ENCODE measurements around the gene PCYT1B. TPM values are rescaled to one million over a fixed set of nuclear protein-coding genes. Genes with fewer than 3 reads are reported as not detected.

PCYT1B gene
- total and polyA plus RNA-seq, 9 of the 15 experiments (the other 6 are each of a cell fraction or from before 2014, with no cell fraction given): 0.04 to 0.34 (median 0.07) TPM; not detected in 1

DNA sequence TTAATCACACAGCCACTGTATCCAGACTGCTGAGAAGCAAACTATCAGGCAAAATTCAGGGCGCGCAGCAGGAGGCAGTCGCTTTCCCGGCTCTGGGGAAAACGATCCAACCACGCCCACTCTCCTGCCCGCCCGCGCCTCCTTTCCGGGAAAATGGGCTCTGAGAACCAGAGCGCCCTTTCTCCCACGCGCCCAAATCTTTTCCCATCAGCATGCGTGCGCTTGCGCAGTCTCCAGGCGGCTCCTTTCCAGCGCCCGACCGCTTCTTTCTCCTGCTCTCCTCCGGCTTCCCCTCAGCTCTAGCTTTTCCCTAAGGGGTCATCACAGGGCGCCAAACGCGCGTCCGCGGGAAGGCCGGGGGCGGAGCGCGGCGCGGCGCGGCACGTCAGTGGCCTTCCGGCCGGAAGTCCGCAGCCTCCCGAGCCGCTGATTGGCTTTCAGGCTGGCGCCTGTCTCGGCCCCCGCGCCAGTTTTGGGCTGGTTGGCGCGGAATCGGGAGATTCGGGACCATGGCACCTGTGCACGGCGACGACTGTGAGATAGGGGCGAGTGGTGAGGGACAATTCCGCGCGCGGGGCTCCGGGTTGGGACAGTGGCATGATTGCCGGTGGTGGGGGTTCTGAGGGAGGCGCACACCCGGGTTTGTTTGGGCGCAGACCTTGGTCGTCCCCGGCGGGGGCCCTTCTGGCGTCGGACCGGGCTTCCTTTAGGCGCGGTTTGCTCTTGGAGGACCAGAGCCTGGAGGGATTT, 46.5 kb upstream of the PCYT1B start, which contains the start of gene POLA1 (continued):
- TF ChIP-seq, protein P1, sequence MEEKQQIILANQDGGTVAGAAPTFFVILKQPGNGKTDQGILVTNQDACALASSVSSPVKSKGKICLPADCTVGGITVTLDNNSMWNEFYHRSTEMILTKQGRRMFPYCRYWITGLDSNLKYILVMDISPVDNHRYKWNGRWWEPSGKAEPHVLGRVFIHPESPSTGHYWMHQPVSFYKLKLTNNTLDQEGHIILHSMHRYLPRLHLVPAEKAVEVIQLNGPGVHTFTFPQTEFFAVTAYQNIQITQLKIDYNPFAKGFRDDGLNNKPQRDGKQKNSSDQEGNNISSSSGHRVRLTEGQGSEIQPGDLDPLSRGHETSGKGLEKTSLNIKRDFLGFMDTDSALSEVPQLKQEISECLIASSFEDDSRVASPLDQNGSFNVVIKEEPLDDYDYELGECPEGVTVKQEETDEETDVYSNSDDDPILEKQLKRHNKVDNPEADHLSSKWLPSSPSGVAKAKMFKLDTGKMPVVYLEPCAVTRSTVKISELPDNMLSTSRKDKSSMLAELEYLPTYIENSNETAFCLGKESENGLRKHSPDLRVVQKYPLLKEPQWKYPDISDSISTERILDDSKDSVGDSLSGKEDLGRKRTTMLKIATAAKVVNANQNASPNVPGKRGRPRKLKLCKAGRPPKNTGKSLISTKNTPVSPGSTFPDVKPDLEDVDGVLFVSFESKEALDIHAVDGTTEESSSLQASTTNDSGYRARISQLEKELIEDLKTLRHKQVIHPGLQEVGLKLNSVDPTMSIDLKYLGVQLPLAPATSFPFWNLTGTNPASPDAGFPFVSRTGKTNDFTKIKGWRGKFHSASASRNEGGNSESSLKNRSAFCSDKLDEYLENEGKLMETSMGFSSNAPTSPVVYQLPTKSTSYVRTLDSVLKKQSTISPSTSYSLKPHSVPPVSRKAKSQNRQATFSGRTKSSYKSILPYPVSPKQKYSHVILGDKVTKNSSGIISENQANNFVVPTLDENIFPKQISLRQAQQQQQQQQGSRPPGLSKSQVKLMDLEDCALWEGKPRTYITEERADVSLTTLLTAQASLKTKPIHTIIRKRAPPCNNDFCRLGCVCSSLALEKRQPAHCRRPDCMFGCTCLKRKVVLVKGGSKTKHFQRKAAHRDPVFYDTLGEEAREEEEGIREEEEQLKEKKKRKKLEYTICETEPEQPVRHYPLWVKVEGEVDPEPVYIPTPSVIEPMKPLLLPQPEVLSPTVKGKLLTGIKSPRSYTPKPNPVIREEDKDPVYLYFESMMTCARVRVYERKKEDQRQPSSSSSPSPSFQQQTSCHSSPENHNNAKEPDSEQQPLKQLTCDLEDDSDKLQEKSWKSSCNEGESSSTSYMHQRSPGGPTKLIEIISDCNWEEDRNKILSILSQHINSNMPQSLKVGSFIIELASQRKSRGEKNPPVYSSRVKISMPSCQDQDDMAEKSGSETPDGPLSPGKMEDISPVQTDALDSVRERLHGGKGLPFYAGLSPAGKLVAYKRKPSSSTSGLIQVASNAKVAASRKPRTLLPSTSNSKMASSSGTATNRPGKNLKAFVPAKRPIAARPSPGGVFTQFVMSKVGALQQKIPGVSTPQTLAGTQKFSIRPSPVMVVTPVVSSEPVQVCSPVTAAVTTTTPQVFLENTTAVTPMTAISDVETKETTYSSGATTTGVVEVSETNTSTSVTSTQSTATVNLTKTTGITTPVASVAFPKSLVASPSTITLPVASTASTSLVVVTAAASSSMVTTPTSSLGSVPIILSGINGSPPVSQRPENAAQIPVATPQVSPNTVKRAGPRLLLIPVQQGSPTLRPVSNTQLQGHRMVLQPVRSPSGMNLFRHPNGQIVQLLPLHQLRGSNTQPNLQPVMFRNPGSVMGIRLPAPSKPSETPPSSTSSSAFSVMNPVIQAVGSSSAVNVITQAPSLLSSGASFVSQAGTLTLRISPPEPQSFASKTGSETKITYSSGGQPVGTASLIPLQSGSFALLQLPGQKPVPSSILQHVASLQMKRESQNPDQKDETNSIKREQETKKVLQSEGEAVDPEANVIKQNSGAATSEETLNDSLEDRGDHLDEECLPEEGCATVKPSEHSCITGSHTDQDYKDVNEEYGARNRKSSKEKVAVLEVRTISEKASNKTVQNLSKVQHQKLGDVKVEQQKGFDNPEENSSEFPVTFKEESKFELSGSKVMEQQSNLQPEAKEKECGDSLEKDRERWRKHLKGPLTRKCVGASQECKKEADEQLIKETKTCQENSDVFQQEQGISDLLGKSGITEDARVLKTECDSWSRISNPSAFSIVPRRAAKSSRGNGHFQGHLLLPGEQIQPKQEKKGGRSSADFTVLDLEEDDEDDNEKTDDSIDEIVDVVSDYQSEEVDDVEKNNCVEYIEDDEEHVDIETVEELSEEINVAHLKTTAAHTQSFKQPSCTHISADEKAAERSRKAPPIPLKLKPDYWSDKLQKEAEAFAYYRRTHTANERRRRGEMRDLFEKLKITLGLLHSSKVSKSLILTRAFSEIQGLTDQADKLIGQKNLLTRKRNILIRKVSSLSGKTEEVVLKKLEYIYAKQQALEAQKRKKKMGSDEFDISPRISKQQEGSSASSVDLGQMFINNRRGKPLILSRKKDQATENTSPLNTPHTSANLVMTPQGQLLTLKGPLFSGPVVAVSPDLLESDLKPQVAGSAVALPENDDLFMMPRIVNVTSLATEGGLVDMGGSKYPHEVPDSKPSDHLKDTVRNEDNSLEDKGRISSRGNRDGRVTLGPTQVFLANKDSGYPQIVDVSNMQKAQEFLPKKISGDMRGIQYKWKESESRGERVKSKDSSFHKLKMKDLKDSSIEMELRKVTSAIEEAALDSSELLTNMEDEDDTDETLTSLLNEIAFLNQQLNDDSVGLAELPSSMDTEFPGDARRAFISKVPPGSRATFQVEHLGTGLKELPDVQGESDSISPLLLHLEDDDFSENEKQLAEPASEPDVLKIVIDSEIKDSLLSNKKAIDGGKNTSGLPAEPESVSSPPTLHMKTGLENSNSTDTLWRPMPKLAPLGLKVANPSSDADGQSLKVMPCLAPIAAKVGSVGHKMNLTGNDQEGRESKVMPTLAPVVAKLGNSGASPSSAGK (IDR thresholded peaks at IDR 0.05): peak; percentile 59; the same call in 1 of the 2 replicates
- TF ChIP-seq, protein P2, sequence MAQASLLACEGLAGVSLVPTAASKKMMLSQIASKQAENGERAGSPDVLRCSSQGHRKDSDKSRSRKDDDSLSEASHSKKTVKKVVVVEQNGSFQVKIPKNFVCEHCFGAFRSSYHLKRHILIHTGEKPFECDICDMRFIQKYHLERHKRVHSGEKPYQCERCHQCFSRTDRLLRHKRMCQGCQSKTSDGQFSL (CRISPR knock-in tag; IDR thresholded peaks at IDR 0.05): no peak
- TF ChIP-seq, protein P2 (tag; IDR thresholded peaks at IDR 0.05): no peak
- TF ChIP-seq BMI1 (IDR thresholded peaks at IDR 0.05; ENCODE audit: low read length): no peak
- TF ChIP-seq RUNX1 (IDR thresholded peaks at IDR 0.05; ENCODE audit: low read depth): no peak
- no peak for TF ChIP-seq FOXA1 (IDR thresholded peaks at IDR 0.05; ENCODE audit: borderline replicate concordance)
- TF ChIP-seq NFE2L1 (tag; IDR thresholded peaks at IDR 0.05; ENCODE audit: borderline replicate concordance, low read depth): no peak
- no peak for TF ChIP-seq CHCHD3 (CRISPR knock-in tag; IDR thresholded peaks at IDR 0.05)
- peak; percentile 61 for TF ChIP-seq TAF1 (IDR thresholded peaks at IDR 0.05; ENCODE audit: control insufficient read depth, extremely low read depth, insufficient read depth, low read length, severe bottlenecking)
- no peak for TF ChIP-seq ZNF583 (CRISPR knock-in tag; IDR thresholded peaks at IDR 0.05)
- TF ChIP-seq, protein P3, sequence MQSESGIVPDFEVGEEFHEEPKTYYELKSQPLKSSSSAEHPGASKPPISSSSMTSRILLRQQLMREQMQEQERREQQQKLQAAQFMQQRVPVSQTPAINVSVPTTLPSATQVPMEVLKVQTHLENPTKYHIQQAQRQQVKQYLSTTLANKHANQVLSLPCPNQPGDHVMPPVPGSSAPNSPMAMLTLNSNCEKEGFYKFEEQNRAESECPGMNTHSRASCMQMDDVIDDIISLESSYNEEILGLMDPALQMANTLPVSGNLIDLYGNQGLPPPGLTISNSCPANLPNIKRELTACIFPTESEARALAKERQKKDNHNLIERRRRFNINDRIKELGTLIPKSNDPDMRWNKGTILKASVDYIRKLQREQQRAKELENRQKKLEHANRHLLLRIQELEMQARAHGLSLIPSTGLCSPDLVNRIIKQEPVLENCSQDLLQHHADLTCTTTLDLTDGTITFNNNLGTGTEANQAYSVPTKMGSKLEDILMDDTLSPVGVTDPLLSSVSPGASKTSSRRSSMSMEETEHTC (IDR thresholded peaks at IDR 0.05): no peak
- TF ChIP-seq NCOR1 (IDR thresholded peaks at IDR 0.05): peak; percentile 84
- TF ChIP-seq HDGF (IDR thresholded peaks at IDR 0.05): no peak

Measured in K562 (cell line).